Endothelial cell of hepatic sinusoid (primary cell): Measurements from ENCODE around the gene SLC12A6.
"Not testable (repeated sequence)": the region's sequence is repeated elsewhere in the genome, so short reads cannot be mapped to it uniquely, and the experiment has no call there.

Experiments
- in situ Hi-C: cut with HindIII; loops from 2 replicates; pipeline ENCODE4 v1.10.0; 2017; ENCODE audit warnings: low sequenced_read_pairs

SLC12A6 gene

DNA sequence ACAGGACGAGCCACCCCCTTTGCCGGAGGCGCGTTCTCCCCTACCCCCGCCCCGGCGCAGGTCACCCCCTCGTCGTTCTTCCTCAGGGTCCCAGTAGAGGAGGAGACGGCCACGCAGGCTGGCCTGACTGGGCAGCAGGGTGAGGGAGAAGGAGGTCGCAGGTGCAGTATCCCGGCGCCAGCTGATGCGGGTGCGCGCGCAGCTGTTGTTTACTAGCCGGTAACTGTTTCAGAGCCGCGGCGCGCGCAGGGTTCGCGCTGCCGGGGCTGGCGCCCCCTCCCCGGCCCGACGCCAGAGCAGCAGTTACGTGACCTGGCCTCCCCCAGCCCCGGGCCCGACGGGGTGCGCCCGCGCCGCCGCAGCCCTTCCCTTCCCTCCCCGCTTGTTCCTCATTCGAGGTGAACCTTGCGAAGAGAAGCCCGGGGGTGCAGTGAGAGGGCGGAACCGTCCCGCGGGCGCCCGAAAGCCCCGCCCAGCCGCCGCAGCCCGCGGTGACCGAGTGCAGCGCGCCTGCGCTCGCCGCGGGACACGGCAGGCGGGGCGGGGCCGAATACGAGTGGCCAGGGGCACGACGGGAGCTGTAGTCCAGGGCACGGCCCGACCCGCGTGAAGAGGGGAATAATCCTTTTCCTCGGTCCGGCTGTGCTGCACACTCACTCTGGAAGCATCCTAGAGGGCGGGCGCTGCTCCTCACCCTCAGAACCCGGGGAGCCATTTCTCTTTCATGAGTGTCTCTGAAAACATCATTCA lies at the start of gene SLC12A6:
Gene SLC12A6, minus strand, starts transcription at position 225 of the 750 bp plus-strand sequence. CDS start 1,101 bp downstream, outside the sequence.
- in situ Hi-C loops = no loop called here

DNA sequence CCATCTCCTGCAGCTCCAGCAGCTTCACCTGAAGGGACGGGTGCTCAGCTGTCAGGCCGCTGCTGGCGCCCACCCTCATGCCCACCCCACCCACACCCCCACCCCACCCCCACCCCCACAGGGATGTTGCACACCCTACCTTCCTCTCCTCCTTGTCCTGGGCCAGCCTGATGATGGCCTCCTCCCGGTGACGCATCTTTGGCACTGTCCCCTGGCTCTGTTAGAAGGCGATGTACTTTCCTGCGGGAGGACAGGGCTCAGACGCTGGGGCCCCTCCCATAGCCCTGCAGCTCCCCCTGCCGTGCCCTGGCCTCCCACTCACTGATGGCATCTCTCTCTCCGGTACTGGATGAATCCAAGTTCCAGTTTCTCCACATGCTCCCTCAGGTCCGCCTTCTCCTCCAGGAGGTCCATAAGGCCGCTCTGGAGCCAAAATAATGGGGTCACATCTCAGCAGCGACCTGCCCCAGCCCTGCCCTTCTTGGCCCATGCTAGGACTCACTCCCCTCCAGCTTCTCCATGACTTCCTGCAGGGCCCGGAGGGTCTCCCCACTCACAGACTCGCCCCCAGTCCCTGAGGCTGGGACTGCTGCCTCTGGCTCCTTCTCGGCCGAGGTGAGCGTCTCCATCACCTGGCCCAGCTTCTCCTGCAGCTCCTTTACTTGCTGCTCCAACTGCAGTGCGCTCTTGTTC lies 44.4 kb upstream of the SLC12A6 start:
- in situ Hi-C loops = not testable (repeated sequence)

GRCh38 chr15:34380491-34380890 lies 42.9 kb upstream of the SLC12A6 start:
- in situ Hi-C loops = not testable (repeated sequence)

DNA sequence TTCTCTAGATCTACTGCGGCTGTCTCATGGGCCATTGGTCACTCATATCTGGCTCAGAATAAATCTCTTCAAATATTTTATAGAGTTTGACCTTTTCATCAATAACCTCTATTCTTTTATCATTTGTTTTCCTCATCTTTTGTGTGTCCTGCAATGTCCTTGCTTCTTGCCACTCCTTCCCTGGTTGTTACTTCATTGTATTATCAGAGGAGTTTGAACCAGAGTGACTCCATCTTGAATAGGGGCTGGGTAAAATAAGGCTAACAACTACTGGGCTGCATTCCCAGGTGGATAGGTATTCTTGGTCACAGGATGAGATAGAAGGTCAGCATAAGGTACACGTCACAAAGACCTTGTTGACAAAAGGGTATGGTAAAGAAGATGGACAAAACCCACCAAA lies 39.3 kb upstream of the SLC12A6 start:
- in situ Hi-C loops = no loop called here

- in situ Hi-C loops = not testable (repeated sequence)
Measured at GRCh38 chr15:34375541-34375940, 38.0 kb upstream of the SLC12A6 start.

DNA sequence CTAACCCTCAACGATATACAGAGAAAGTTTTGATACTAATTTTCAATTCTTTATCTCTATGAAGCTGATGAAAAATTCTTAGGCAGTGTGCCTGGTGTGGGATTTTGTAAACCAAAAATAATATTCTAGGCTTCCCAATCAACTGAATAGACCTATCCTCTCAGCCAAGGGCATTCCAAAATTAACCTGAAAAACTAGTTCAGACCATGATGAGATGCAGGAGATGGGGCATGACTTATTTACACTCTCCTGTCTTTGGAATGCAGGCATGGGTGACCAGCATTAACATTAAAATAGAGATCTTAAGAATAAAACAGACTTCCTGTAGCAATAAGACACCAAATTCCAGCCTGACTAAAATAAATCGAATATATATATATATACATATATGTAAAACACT lies 37.2 kb upstream of the SLC12A6 start:
- in situ Hi-C loops = no loop called here

DNA sequence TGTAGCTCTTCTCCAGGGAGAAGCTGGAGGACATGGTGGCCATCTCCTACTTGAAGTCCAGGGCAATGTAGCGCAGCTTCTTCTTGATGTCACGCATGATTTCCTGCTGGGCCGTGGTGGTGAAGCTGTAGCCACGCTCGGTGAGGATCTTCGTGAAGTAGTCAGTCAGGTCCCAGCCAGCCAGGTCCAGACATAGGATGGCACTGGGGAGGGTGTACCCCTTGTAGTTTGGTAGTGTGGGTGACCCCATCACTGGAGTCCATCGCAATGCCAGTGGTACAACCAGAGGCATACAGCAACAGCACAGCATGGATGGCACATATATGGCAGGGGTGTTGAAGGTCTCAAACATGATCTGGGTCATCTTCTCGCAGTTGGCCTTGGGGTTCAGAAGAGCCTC lies 36.4 kb upstream of the SLC12A6 start:
- in situ Hi-C loops = no loop called here

DNA sequence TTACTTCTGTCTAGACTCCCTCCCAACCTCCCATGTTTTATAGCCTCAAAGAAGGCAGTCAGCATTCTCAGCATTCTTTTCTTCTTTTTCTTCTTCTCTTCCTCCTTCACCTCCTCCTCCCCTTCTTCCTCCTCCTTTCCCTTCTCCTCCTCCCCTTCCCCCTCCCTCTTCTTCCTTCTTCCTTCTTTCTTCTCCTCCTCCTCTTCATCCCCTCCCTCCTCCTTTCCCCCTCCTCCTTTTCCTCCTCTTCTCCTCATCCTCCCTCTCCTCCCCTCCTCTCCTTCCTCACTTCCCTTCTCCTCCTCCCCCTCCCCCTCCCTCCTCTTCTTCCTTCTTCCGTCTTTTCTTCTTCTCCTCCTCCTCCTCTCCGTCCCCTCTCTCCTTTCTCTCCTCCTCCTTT lies 33.1 kb upstream of the SLC12A6 start:
- in situ Hi-C loops = no loop called here

DNA sequence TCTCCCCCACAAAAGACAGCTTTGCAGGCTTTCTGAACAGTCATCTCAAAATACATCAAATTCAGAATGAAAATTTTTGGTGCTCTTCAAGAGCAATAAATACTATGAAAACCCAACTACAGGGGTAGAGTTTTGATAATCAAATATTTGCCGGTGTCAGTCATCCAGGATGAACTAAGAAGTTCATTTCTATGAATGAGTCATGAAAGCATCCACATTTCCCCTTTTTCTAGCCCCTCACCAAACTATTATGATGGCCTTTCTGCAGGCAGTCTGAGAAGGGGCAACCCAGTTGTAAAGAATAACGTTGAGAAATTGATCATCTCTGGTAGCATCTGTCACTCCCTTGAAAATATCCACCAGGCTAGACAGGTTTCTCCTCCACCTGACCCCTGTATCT lies 32.5 kb upstream of the SLC12A6 start:
- in situ Hi-C loops = no loop called here

GRCh38 chr15:34367101-34368081 lies 29.8 kb upstream of the SLC12A6 start, which contains the start of gene LPCAT4:
Gene LPCAT4 (minus strand): TSS chr15:34367196. CDS start chr15:34367100, 96 bp downstream.
- in situ Hi-C loops = no loop called here

GRCh38 chr15:34366271-34367065 lies 28.9 kb upstream of the SLC12A6 start:
- in situ Hi-C loops = no loop called here

DNA sequence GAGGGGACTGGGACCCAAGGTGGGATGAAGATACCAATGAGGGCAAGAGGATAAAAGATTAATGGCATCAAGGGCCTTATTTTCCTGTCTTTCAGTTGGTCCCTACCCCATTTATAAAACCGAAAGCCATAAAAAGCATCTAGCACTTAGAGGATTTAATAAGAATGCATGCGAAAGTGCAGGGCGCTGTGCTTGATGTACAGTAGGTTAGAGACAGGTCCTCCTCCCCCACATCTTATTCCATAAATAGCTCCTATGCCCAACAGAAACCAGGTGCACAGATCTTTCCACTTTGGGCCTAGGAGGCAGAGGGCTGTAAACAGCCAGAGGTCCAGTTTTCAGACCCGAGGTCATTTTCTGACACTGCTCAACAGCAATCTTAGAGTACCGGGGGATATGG lies 28.3 kb upstream of the SLC12A6 start:
- in situ Hi-C loops = no loop called here

DNA sequence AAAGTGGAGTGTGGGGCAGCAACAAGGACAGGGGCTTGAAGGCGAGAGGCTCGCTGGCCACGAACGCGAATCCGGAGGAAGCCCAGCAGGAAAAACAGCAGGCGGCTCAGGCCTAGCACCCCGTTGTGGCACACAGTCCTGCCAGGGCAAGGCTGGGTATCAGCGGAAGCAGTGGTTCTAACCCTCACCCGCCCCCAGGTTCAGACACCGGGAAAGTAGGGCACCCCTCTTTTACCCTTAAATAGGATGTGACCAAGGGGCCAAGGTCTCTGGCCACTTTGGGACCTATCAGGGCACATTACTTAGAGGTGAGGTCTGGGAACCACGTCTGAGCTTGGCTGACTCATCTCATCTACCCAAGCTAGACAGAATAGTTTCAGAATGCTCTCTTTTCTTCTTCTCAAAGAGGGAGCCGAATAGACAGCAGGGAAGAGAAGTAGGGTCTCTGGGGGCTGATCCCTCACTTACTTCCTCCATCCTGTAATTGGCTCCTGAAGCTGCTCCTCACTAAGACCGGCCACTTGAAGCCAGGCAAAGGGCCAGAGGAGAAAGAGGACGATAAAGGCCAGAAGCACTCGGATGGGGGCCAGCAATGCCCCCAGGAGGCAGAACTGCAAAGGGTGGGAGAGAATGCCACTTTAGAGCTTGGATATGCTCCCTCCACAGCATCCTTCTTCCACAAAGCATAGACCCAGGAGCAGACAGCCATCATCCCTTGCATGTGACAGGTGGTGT lies 27.7 kb upstream of the SLC12A6 start:
- in situ Hi-C loops = no loop called here

DNA sequence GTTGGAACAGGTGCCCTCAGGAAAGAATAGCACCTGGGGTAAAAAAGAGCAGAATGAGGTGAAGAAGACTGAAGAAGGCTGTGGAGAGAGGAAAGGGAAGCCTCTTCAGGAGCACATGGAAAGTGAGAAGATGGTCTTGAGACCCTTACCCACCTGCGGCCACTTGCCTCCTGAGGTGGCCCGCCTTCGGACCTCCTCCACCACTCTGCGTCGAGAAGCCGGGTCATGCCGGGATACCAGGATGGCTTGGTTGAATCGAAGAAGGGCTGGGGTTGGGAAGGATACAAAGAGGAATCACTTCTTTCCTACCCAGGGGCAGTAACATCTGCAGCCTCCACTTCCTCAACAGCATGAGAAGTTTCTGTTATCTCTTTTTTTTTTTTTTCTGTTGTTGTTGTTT lies 26.5 kb upstream of the SLC12A6 start:
- in situ Hi-C loops = no loop called here

DNA sequence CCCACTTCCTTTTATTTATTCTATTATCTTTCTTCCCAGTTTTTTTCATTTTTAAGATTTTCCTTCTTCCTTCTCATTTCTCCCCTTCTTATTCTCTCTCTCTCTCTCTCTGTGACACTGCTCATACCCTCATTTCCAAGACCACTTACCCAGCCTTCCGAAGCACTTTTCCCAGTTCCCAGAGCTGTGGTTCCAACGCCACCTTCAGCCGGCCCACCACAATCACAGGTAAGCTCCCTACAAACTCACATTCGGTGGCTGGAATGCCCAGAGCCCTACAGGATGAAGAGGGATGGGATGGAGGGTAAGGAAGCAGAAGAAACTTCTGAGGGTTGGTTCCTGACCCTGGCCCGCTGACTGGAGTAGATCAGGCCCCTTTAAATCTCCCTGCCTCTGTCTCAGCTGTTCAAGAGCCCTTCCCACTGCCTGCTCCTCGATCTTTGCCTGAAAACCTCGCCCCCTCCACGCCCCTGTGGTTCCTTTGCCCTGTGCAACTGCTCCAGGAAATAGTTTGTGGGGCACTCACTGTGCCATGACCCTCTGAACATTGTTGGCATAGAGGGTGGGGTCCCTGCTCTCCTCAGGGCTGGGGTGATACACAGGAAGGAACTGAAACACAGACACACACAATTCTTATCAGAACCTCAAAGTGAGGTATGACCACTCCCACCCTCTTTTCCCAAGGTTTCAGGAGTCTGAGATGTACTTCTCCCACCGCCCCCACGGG lies 24.6 kb upstream of the SLC12A6 start:
- in situ Hi-C loops = no loop called here

GRCh38 chr15:34361278-34361677 lies 23.7 kb upstream of the SLC12A6 start:
- in situ Hi-C loops = no loop called here

- in situ Hi-C loops = no loop called here
Measured at GRCh38 chr15:34360298-34360697, 22.7 kb upstream of the SLC12A6 start.

DNA sequence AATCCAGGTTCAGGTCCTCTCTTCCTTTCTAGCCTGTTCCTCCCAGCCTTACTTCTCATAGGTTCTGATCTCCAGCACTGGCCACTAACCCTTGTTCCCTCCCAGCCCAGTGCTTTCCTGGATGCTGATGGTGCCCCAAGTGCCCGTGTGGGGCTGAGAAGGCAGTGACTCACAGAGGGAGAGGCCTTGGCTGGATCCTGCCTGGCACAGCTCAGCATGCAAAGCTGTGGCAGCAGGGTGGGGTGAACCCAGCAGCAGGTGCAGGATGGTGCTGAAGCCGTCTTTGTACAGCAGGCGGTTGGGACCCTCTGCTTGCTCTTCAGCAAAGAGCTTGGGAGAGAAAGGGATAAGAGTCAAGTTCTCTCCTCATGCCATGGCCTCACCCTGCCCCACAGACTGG lies 21.8 kb upstream of the SLC12A6 start:
- in situ Hi-C loops = no loop called here

- in situ Hi-C loops = no loop called here
Measured at GRCh38 chr15:34358948-34359347, 21.4 kb upstream of the SLC12A6 start.
